Activated naive CD4-positive, alpha-beta T cell treated with anti-CD3 and anti-CD28 coated beads, Interleukin-2, amount 50 U/mL, for 72 hours (primary cell): ENCODE data around the gene GOSR2. TPM values are rescaled to one million over a fixed set of nuclear protein-coding genes. Genes with fewer than 3 reads are reported as not detected.
"Not testable (repeated sequence)": the region's sequence is repeated elsewhere in the genome, so short reads cannot be mapped to it uniquely, and the experiment has no call there.

Experiments
- ATAC-seq, 2 donors: fragments of 150-1000 bp; cut with Tn5 transposase; 2 replicates each; pipeline ENCODE4 v1.10.0; 2021; ENCODE audit warnings: mild to moderate bottlenecking in 2 of 2, moderate library complexity in 2 of 2
- DNase-seq, 2 donors: peaks; one replicate each; pipeline ENCODE4 v3.0.0; 2021 to 2022; ENCODE audit warnings: low spot score in 2 of 2
- H3K27ac Mint-ChIP-seq, 2 donors: one replicate each; pipeline ENCODE4 v1.8.0; 2022; ENCODE audit warnings: mild to moderate bottlenecking in 2 of 2, mixed read lengths in 2 of 2
- H3K36me3 Mint-ChIP-seq, 2 donors: one replicate each; pipeline ENCODE4 v1.8.0; 2022; ENCODE audit warnings: mixed read lengths in 2 of 2
- H3K9me3 Mint-ChIP-seq, 2 donors: one replicate each; pipeline ENCODE4 v1.8.0; 2022; ENCODE audit warnings: mixed read lengths in 2 of 2
- total RNA-seq, 2 donors: library from RNA; stranded (reverse); gene quantifications; one replicate each; pipeline ENCODE4 v1.2.3, GENCODE V29; 2022

Gene GOSR2
- total RNA-seq, 2 donors from 2014 or later, result 38.4 TPM

DNA sequence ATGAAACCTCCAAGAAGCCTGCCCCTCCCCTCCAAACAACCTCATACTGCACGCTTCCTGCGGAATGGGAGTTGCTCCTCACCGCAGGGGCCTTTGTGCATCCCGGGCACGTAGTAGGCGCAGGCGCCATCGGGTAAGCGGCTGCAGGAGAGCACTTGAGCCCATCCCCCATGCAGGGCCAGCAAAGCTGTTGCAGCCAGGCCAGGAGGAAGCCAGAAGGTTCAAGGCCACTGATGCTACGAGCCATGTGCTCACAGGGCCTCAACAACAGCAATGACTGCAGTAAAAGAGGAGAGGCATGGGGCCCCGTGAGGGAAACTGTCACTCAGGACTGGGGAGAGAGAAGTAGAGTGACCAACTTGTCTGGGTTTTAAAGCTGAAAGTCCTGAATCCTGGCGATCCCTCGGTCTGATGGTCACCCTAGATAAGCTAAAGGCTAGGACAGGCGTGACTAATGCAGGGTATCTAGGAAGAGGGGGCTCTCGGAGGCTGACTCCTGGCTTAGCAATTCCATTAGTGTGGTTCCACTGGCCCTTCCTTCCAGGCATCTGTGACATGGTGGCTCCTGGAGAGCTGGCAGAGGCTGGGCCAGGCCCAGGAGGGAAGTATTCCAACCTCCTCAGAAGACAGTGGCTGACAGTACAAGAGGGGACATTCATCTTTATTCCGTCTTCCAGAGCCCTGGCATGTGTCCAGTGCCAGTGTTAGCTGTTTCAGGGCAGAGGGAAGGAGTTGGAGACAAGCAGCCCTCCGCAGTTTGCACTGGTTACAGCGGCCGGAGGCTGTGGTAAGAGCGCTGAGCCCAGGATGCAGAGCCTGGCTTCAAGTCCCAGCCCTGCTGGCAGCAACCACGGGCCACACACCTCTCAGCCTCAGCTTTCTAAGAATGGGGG lies 20.8 kb downstream of the GOSR2 start:
- no peaks in the 10 kb centered on the region for H3K9me3 Mint-ChIP-seq
- DNase-seq (no peak), ATAC-seq (peak in 1 of 2 donors; percentile 11)
- H3K27ac Mint-ChIP-seq, result peak overlapping the region; percentile 3 to 29
- no peaks in the 10 kb centered on the region for H3K36me3 Mint-ChIP-seq

DNA sequence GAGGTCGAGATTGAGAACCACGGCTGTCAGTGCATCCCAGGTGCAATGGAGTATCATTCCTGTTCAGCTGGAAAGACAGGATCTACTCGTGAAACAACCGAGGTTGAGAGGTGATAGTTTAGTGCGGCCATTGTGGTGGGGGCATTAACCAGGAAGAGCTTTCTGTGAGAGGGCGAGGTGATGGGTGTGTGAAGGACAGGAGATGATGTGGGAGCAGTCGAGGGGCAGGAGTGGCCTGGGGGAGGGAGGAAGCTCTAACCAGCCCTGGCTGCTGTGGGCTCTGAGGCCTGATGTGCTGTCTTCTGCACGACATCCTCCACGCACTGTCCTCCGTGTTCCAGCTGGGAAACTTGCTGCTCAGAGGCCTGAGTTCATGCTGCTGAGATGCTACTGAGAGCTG lies 22.0 kb downstream of the GOSR2 start:
- H3K27ac Mint-ChIP-seq, result peak overlapping the region in 1 of 2 donors; percentile 32
- H3K36me3 Mint-ChIP-seq, result no peaks in the 10 kb centered on the region
- H3K9me3 Mint-ChIP-seq, result no peaks in the 10 kb centered on the region
- DNase-seq, result no peak
- ATAC-seq, result no peak

DNA sequence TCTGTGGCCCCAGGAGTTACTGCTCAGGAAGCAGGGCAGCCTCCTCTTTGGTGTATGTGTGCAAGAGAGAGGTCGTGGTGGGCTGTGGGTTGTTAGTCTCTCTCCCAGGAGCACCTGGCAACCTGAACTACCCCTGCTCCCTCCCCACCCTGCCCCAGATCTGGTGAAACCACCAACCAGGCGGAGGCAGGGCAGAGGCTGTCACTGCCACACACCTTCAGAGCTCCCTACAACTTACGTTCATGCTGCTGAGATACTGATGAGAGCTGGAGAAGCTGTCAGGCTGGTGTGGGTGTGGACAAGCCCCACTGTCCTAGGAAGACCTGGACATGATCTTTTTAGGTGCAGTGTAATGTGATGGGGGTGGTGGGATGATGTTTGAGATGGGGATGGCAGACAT lies 24.3 kb downstream of the GOSR2 start:
- H3K36me3 Mint-ChIP-seq, result no peaks in the 10 kb centered on the region
- H3K9me3 Mint-ChIP-seq, result no peaks in the 10 kb centered on the region
- H3K27ac Mint-ChIP-seq, result no peak overlapping the region
- no peak for ATAC-seq
- no peak for DNase-seq

DNA sequence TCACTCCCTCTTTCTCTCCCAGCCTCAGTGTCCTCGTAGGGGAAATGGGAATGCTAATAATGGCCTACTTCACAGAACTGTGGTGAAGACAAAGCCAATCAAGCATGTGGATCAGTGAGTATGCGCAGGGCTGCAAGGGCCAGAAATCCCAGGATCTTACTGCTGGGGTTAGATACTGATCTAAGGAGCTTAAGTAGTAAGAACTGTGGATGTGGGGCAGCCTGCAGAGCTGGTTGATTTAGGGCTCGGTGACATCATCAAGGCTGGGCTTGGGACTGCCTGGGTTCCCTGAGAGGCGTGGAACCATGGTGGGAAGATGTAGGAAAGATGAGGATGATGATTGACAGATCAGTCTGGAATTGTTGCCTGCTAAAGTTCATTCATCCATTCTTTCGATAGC lies 25.6 kb downstream of the GOSR2 start:
- ATAC-seq (no peak), DNase-seq (no peak)
- Mint-ChIP-seq H3K9me3 (no peaks in the 10 kb centered on the region), H3K27ac (no peak overlapping the region), H3K36me3 (no peaks in the 10 kb centered on the region)

DNA sequence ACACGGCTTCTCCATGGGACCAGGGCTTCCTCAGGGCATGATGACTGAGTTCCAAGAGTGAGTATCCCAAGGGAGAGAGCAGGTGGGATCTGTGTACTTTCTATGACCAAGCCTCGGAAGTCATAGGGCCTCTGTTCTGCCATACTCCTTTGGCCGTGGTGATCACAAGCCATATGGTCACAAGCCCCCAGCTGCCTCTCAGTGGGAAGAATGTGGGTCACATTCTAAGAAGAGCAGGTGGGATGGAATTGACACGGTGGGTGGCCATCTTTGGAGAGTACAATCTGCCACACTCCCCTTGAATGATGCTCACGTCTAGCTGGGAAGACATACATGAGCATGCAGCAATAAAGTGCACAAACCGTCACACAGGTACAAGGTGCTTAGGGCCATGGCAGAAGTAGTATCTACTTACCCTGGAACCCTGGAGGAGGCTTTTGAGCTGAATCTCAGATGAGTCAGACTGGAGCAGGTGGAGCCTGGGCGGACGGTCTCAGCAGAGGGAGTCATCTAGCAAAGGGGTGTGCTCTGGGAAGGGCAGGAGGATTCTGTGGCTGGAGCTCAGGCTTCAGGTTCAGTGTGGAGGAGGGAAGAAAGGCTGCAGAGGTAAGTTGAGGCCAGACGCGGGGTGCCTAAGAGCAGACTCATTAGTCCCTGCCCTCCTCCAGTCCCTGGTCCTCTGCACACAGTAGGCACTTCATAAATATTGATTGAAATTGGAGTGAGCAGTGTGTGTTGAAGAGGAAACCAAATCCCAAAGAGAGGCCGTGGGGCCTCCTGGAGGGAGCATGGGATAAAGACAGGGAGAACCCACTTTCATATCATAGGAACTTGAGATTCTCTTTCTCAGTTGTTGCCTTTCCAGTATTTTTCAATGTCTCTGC lies 26.6 kb downstream of the GOSR2 start:
- H3K9me3 Mint-ChIP-seq, result no peaks in the 10 kb centered on the region
- ATAC-seq (peak in 1 of 2 donors; percentile 11), DNase-seq (no peak)
- H3K27ac Mint-ChIP-seq, result peak overlapping the region in 1 of 2 donors; percentile 52
- H3K36me3 Mint-ChIP-seq, result no peaks in the 10 kb centered on the region

DNA sequence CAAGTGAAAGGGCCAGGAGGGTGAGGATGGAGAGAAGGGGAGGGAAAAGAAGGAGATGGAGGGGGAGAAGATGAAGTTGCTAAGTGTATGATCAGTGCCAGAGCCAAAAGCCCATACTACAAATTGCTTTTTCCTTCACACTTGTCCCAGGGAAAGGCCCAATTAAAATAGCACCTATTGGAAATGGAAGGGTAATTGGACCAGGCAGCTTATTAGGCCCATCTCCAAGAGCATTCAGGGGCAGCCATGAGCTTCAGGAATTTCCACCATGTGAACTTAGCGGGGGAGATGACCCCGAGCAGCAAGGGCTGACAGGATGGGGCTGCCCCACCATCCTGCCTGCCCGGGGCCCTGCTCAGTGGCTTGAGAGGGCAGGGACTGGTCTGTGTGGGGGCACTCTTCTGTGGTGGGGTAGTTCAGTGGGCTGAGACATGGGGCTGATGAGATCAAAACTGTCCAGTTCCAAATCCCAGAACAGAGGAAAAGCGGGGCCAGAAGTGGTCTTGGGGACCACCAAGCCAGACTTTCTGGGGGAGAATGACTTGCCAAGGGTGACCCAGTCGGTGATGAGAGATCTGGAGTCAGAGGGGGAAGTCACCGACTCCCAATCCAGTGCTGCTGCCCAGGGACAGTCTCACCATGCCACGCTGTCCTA lies 27.5 kb downstream of the GOSR2 start:
- Mint-ChIP-seq H3K9me3 (no peaks in the 10 kb centered on the region), H3K36me3 (no peaks in the 10 kb centered on the region), H3K27ac (peak overlapping the region in 1 of 2 donors; percentile 34)
- DNase-seq, result no peak
- no peak for ATAC-seq

DNA sequence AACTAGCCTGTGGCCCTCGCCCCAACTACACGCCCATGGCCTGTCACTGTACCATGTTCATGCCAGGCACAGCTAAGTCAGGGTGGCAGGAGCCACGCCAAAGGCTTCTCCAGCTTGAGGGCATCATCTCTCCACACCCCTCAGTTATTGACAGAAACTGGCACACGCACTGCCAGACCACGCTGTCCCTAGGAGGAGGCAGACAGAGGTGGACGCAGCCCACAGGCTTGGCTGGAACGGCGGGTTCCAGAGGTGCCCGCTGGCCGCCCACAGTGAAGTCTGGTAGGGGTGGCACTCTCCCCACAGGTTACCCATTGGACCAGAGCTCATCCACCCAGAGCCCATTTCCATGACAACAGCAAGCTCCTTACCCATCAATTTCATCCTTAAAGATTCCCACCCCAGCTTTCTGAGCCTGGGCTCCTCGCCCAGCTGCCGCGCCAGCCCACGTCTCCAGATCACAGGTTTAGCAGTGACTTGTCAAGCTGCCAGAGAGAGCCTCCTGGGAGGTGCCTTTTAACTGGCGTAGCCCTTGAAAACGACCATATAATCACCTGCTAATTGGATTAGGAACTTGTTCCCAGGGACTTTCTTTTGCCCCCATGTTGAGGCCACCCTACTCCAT lies 28.1 kb downstream of the GOSR2 start:
- Mint-ChIP-seq H3K36me3 (peaks cover 0 to 5% of the 10 kb centered on the region in 2 donors), H3K9me3 (no peaks in the 10 kb centered on the region)
- ATAC-seq, result no peak

DNA sequence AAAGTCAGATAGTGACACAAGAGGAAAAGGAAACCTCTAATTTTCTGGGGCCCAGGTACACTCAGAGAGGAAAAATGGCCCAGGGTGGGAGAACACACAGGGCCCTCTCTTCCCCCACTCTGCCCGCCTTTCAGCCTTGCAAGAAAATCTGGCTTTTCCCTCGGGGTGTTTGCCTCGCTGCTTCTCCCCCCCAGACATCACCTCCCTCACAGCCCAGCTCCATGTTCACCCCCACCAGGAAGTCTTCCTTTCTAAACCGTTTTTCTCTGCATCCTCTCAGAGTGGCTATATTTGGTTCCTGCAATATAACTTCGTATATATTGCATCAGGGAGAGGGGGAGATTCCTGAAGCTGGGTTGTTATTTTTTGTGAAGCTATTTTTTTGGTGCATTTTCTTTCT lies 28.7 kb downstream of the GOSR2 start:
- Mint-ChIP-seq H3K9me3 (no peaks in the 10 kb centered on the region), H3K36me3 (peaks cover 0 to 5% of the 10 kb centered on the region in 2 donors), H3K27ac (no peak overlapping the region)
- no peak for ATAC-seq
- DNase-seq, result no peak

More for the DNA sequence above, 28.1 kb downstream of the GOSR2 start:
- H3K27ac Mint-ChIP-seq, result no peak overlapping the region
- DNase-seq, result no peak

DNA sequence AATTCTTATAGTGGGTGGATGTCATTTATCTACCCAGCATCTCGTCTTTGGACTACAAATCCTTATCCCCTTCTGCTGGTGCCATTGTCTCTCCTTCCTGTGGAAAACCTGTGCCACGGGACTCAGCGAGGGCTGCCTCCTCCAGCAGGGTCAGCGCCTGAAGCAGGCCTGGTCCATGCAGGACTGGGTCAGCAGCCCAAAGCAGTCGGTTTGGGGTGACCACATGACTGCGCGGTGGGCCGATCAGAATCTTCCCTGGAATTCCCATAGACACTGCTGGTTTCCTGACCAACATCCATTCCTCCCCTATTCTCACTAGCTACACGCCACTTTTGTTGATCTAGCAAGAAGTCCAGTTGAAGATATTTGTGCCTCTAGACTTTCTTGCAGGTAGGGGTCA lies 29.2 kb downstream of the GOSR2 start:
- Mint-ChIP-seq H3K27ac (no peak overlapping the region), H3K9me3 (no peaks in the 10 kb centered on the region), H3K36me3 (peaks cover 0 to 5% of the 10 kb centered on the region in 2 donors)
- ATAC-seq (no peak), DNase-seq (no peak)

DNA sequence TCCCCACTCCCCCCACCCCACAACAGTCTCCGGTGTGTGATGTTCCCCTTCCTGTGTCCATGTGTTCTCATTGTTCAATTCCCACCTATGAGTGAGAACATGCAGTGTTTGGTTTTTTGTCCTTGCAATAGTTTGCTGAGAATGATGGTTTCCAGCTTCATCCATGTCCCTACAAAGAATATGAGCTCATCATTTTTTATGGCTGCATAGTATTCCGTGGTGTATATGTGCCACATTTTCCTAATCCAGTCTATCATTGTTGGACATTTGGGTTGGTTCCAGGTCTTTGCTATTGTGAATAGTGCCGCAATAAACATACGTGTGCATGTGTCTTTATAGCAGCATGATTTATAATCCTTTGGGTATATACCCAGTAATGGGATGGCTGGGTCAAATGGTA lies 30.2 kb downstream of the GOSR2 start:
- H3K27ac Mint-ChIP-seq, H3K9me3 Mint-ChIP-seq, ATAC-seq, H3K36me3 Mint-ChIP-seq, DNase-seq: not testable (repeated sequence)

DNA sequence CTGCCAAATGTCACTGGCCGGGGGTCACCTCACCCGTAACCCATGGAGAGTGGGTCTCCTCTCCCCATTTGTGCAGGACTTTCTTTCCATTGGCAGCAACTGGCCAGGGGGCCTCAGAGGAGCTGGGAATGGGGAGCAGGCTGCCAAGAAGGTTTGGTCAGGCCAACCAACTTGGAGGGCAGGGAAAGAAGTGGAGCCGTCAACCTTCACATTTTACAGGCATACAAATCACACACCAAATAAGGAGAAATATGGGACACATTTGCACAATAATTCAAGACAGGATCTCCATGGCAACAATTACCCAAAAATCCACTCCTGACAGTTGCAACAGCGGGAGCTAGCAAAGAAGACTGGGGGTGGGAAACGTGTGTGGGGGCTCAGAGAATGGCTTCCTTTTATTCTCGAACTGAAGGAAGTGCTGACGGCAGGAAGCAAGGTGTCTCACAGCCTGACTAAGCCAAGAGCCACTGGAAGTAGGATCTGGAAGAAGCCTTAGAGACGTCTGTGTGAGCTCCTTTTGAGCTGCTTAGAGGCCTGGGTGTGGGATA lies 35.2 kb downstream of the GOSR2 start:
- H3K27ac Mint-ChIP-seq, result no peak overlapping the region
- DNase-seq, result no peak
- peaks cover 4 to 13% of the 10 kb centered on the region in 2 donors for H3K9me3 Mint-ChIP-seq
- no peak for ATAC-seq
- H3K36me3 Mint-ChIP-seq, result peaks cover 12 to 16% of the 10 kb centered on the region in 2 donors

DNA sequence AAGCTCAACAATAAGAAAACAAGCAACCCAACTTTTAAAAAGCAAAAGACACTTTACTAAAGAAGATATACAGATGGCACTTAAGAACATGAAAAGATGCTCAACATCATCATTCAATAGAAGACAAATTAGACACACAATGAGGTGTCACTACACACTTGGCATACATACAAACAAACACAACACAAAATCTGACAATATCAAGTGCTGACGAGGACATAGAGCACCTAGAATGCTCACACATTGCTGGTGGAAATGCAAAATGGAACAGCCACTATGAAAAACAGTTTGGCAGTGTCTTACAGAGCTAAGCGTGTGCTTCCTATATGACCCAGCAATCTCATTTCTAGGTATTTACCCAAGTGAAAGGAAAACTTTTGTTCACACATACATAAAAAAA lies 37.2 kb downstream of the GOSR2 start:
- ATAC-seq (no peak), DNase-seq (no peak)
- Mint-ChIP-seq H3K27ac (no peak overlapping the region), H3K36me3 (peaks cover 12 to 16% of the 10 kb centered on the region in 2 donors), H3K9me3 (peaks cover 4 to 13% of the 10 kb centered on the region in 2 donors)

DNA sequence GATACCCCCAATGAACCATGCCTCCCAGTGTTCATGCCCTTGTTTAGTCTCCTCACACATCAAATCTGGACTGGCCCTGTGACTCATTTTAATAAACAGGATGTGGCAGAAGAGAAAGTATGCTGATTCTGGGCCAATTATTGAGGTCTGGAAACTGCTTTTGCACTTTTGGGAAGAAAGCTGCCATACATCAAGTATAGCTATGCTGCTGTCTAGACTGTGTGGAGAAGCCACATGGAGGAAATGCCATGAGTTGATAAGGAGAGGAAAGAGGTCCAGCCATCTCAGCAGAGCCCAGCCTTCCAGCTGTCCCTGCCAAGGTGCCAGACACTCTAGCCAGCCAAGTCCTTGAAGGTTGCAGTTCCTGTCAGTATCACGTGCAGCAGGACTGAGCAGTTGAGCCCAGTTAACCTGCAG lies 39.4 kb downstream of the GOSR2 start:
- DNase-seq, result no peak
- H3K36me3 Mint-ChIP-seq, result peaks cover 11 to 20% of the 10 kb centered on the region in 2 donors
- peaks cover 4 to 13% of the 10 kb centered on the region in 2 donors for H3K9me3 Mint-ChIP-seq
- peak; percentile 52 to 78 for ATAC-seq
- no peak overlapping the region for H3K27ac Mint-ChIP-seq

DNA sequence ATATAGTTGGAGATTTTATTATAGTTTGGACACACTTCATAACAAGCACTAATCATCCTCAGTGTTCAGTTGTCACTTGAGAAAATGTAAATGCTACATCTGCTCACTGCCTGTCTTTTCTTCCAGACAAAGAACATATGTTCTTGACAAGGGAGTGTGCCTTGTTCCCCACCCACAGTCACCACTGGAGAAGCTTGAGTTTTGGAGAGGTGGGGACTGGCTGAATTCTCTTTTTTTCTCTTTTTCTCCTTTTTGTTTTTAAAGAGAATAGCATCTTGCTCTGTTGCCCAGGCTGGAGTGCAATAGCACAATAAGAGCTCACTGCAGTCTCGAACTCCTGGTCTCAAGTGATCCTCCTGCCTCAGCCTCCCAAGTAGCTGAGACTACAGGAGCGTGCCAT lies 40.6 kb downstream of the GOSR2 start:
- H3K9me3 Mint-ChIP-seq, result peaks cover 4 to 13% of the 10 kb centered on the region in 2 donors
- ATAC-seq, result no peak
- H3K27ac Mint-ChIP-seq, result no peak overlapping the region

DNA sequence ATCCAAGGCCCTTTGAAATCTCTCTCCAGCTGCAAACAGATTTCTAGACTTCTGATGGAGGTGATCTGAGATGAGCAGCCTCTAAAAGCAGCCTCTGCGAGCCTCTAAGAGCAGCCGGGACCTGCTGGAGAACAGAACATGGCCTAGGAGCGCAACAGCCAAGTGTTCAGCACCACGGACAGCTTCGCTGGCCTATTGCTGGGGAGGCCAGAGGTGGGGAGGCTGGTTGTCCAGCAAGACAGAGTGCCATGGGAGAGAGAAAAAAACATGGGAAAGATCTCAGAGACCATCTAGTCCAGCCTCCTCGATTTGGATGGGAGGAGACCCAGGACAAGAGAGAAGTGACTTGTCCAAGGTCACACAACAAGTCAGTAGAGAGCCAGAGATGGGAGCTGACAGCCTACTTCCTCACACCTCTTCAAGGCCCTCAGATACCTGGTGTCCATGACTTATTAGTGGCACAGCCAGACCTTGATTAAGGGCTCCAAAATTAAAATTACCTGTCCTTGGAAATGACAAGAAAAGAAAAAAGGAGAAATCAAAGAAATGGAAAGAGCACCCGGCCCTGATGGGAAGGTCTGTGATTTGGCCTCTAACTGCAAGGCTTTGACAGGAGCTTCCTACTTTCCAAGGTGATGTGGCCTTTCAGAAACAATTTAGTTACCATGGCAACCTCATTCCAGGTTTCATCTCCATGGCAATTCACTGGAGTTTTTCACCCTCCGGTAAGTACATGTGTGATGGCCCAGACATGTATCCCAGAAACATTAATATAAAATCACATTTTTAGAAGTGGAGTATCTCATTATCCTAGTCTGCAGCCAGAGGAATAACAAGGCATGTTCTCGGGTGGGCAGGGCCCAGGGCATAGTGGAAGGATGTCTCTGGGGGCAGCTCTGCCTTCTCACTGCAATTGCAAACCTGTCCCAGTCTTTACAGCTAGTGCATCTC lies 41.6 kb downstream of the GOSR2 start:
- peaks cover 11 to 20% of the 10 kb centered on the region in 2 donors for H3K36me3 Mint-ChIP-seq
- no peak for DNase-seq
- no peak overlapping the region for H3K27ac Mint-ChIP-seq
- ATAC-seq, result no peak
- peaks cover 4 to 13% of the 10 kb centered on the region in 2 donors for H3K9me3 Mint-ChIP-seq

More for the DNA sequence above, 40.6 kb downstream of the GOSR2 start:
- DNase-seq, result no peak
- peaks cover 11 to 20% of the 10 kb centered on the region in 2 donors for H3K36me3 Mint-ChIP-seq
